Esophagus squamous epithelium (tissue), 5 donors: ENCODE results near the gene SEMA6B. TPM values are rescaled to one million over a fixed set of nuclear protein-coding genes. Genes with fewer than 3 reads are reported as not detected.

Experiments
- DNase-seq: peaks from one replicate; lab custom pipeline; 2025; lab: John Stamatoyannopoulos, UW
- H3K27ac ChIP-seq, 4 donors: fragments of 200-600 bp; sonication (generic); one replicate each; pipeline ENCODE4 v1.5.1; 2016 to 2019; ENCODE audit warnings: mild to moderate bottlenecking in 1 of 4
- H3K27me3 ChIP-seq, 4 donors: fragments of 200-600 bp; sonication (generic); 1 replicate in 3 of 4; 2 replicates in 1 of 4; pipeline versions ENCODE4 v1.5.1 to v1.6.0; 2017 to 2021; ENCODE audit warnings: antibody characterized with exemption in 1 of 4
- H3K36me3 ChIP-seq, 3 donors: fragments of 200-600 bp; sonication (generic); one replicate each; pipeline ENCODE4 v1.5.1; 2016 to 2019
- H3K4me1 ChIP-seq, 3 donors: fragments of 200-600 bp; sonication (generic); one replicate each; pipeline ENCODE4 v1.5.1; 2017 to 2019
- H3K4me3 ChIP-seq, 4 donors: fragments of 200-600 bp; sonication (generic); 1 replicate in 3 of 4; 2 replicates in 1 of 4; pipeline ENCODE4 v1.5.1; 2016 to 2019; ENCODE audit warnings: mild to moderate bottlenecking in 2 of 4, moderate library complexity in 1 of 4
- H3K9me3 ChIP-seq, 3 donors: fragments of 200-600 bp; sonication (generic); one replicate each; pipeline ENCODE4 v1.5.1; 2016 to 2019
- POLR2A ChIP-seq, 4 donors: fragments of 450-650 bp; IDR thresholded peaks; one replicate each; pipeline ENCODE4 v1.6.1; 2017; ENCODE audit warnings: antibody characterized with exemption in 4 of 4, mild to moderate bottlenecking in 4 of 4, moderate library complexity in 3 of 4
- WGBS, 2 donors: methylation state at CpG; one replicate each; pipeline ENCODE4 v1.1.5; 2018; 5-methylcytosine and 5-hydroxymethylcytosine counted together
- intact Hi-C: fragments of 100-400 bp; cut with DNase I; formaldehyde crosslinking; loops from one replicate; pipeline ENCODE4 v1.15.0; 2022
- total RNA-seq, 4 donors: library from RNA; depleted of rRNA; stranded (reverse); fragments of >200 nt; gene quantifications; one replicate each; pipeline ENCODE4 v1.1.0, GENCODE V29; 2016
- TF ChIP-seq, protein P1 (sequence below), 6 experiments: fragments of 450-650 bp in 4 of 6; fragments of 200-600 bp in 2 of 6; sonication (generic) in 2 of 6; IDR thresholded peaks; one replicate each; pipeline ENCODE4 v1.5.1; 2016 to 2019; ENCODE audit warnings: antibody characterized with exemption in 6 of 6, mild to moderate bottlenecking in 4 of 6, moderate library complexity in 4 of 6
- donor health status: DM: yes; HTN: yes; CAD: no.

The SEMA6B gene
- total RNA-seq, 4 donors from 2014 or later = 0.61 to 4.3 (median 1.8) TPM

DNA sequence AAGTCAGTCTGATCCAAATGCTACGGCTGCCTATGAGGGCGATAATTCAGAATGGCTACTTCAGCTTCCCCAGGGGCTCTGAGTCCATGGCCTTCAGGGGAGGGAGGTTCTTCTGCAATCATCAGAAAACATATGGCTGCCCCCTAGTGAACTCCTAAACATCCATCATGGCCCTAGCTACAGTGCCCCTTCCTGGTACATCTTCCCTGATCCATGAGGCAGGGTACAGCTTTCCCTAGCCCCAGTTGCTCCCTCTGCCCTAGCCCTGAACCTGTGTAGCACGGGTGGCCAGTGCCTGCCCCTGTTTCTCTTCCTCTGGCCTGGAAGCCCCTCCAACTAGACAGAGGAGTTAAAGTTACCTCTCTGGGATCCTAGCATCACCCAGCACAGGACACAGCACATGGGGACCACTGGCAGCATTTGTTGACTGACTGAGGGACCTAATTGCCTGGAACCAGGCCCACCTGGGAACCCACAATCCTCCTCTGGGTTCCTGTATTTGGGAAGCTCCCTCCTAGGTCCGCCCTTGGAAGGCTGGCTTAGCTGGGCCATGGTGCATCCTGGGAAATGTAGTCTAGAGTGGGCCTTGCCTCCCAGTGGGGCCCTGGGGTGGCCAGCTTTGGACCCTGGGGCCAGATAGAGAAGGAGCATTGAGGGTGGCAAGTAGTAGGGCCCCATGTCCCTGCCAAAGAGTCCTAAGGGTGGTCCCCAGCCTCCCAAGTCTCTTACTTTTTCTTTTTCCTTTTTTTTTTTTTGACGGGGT is 17.7 kb upstream of the SEMA6B start:
- no peak for DNase-seq
- TF ChIP-seq, protein P1, sequence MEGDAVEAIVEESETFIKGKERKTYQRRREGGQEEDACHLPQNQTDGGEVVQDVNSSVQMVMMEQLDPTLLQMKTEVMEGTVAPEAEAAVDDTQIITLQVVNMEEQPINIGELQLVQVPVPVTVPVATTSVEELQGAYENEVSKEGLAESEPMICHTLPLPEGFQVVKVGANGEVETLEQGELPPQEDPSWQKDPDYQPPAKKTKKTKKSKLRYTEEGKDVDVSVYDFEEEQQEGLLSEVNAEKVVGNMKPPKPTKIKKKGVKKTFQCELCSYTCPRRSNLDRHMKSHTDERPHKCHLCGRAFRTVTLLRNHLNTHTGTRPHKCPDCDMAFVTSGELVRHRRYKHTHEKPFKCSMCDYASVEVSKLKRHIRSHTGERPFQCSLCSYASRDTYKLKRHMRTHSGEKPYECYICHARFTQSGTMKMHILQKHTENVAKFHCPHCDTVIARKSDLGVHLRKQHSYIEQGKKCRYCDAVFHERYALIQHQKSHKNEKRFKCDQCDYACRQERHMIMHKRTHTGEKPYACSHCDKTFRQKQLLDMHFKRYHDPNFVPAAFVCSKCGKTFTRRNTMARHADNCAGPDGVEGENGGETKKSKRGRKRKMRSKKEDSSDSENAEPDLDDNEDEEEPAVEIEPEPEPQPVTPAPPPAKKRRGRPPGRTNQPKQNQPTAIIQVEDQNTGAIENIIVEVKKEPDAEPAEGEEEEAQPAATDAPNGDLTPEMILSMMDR (IDR thresholded peaks at IDR 0.05) = no peak
- TF ChIP-seq POLR2A (IDR thresholded peaks at IDR 0.05) = no peak
- peaks cover 5 to 38% (median 6%) of the 10 kb centered on the region in 3 donors for H3K4me1 ChIP-seq
- intact Hi-C loops = loop anchor here (5.0 kb wide), 1 partner anchor 55 kb away; no protein-coding TSS in a partner anchor
- H3K4me3 ChIP-seq = no peak overlapping the region
- H3K9me3 ChIP-seq = no peaks in the 10 kb centered on the region
- H3K27me3 ChIP-seq = peaks cover 3 to 89% (median 18%) of the 10 kb centered on the region in 4 donors
- H3K27ac ChIP-seq = peak overlapping the region in 1 of 4 donors; percentile 21
- WGBS, 2 donors = 63 to 89% methylated on average over 4 to 5 of the region's 5 CpGs
- no peaks in the 10 kb centered on the region for H3K36me3 ChIP-seq

DNA sequence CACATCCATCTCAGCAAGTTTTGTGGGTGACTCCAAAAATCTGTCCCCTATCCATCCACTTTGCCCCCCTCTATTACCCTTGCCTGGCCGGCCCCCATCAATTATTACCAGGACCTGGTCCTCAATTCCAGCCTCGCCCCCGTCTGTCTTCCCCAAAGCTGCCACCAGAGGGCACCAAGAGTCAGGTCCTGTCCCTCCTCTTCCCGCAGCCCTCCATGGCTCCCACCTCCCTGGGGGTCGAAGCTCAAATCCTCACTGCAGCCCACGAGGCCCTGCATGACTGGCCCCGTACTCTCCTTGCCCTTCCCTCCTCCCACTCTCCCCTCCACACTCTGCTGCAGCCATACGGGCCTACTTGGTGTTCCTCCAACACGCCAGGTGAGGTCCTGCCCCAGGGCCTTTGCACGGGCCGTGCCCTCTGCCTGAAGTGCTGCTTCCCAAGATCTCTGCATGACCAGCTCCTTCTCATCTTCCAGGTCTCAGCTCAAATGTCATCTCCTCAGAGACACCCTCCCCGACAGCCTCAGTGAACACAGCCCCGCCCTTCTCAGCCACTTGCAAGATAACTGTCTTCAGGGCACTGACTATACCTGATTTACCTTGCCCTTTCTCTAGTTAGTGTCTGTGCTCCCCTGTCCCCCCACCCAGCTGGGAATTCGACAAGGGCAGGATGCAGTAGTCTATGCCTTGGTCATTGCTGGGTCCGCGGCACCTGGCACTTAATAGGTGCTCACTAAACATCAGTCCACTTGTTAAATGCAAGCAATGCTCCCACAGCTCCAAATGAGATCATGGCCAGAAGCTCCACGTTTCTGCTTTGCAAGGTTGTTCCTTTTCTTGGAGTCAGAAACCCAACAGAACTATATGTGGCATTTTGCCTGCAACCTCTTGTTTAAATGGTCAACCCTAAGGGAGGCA is 16.8 kb upstream of the SEMA6B start:
- H3K27ac ChIP-seq = peak overlapping the region in 3 of 4 donors; percentile 58 to 79 (median 77)

DNA sequence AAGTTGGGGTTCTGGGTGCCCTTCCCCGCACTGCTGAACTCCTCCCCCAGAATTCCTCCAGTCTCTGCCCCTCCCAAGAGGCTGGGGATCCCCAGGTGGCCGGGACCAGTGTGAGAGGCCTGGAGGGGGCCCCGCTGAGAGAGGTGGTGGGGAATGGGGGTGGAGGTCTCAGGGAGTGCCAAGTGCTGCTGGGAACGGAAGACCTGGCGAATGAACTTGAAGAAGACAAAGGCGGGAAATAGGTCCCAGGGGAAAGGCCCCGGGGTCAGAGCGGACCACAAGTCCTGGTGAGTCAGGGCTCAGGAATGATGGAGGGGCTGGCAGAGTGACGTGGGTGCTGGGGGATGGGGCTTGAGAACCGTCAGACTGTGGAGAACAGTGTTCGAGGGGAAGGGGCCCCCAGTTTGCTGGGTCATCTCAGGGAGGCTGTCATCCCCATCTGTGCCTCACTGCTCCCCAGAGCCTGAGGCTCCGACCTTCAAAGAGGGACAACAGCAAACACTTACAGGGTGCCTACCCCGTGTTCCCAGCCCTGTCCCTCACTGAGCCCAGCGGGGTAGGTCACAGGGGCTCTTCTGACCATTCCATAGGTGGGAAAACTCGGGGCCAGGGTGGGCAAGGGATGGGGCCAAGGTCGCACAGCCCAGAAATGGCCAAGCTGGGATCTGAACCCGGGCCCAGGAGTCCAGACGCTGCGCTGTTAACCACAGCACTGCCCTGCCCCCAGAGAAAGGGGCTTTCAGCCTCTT is 16.0 kb upstream of the SEMA6B start:
- Histone ChIP-seq H3K4me1 (peaks cover 0 to 24% (median 6%) of the 10 kb centered on the region in 3 donors), H3K9me3 (no peaks in the 10 kb centered on the region), H3K27me3 (peaks cover under 1 to 78% (median 11%) of the 10 kb centered on the region in 4 donors), H3K27ac (peak overlapping the region; percentile 3 to 79 (median 70)), H3K36me3 (no peaks in the 10 kb centered on the region), H3K4me3 (peak overlapping the region in 1 of 4 donors; percentile 4)
- no peak for TF ChIP-seq POLR2A (IDR thresholded peaks at IDR 0.05)
- TF ChIP-seq, protein P1 (IDR thresholded peaks at IDR 0.05) = no peak
- DNase-seq = no peak
- intact Hi-C loops = loop anchor here (5.0 kb wide), 1 partner anchor 57 kb away; no protein-coding TSS in a partner anchor
- 10 to 27% methylated on average over 11 to 15 of the region's 19 CpGs for WGBS, 2 donors

More for the DNA sequence above, 16.8 kb upstream of the SEMA6B start:
- TF ChIP-seq, protein P1 (IDR thresholded peaks at IDR 0.05) = peak; percentile 47 to 74 (median 68)
- no peak for TF ChIP-seq POLR2A (IDR thresholded peaks at IDR 0.05)
- Histone ChIP-seq H3K4me3 (no peak overlapping the region), H3K27me3 (peaks cover 3 to 84% (median 15%) of the 10 kb centered on the region in 4 donors), H3K4me1 (peaks cover 5 to 32% (median 6%) of the 10 kb centered on the region in 3 donors), H3K36me3 (no peaks in the 10 kb centered on the region), H3K9me3 (no peaks in the 10 kb centered on the region)
- intact Hi-C loops = loop anchor here (5.0 kb wide), 1 partner anchor 56 kb away; no protein-coding TSS in a partner anchor
- DNase-seq = no peak
- WGBS, 2 donors = 37 to 41% methylated on average over 14 to 17 of the region's 17 CpGs

DNA sequence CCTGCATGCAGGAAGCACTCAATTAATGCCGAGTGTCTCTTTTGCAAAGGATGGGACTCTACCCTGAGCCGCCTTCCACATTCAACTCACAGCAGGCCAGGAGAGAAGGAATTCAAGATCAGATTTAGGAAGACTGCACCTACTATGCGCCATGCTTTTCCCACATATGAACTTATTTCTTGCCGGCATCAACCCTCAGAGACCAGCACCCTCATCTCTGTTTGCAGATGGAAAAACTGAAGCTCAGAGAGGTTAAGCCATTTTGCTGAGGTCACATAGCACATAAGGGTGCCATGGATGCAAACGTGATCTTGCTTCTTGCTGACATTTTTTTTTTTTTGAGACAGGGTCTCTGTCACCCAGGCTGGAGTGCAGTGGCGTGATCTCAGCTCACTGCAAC is 14.2 kb upstream of the SEMA6B start:
- Histone ChIP-seq H3K36me3 (no peaks in the 10 kb centered on the region), H3K4me1 (peaks cover 0 to 20% (median 6%) of the 10 kb centered on the region in 3 donors), H3K9me3 (no peaks in the 10 kb centered on the region), H3K4me3 (no peak overlapping the region), H3K27ac (no peak overlapping the region), H3K27me3 (peaks cover 0 to 61% (median 2%) of the 10 kb centered on the region in 4 donors)
- no peak for TF ChIP-seq POLR2A (IDR thresholded peaks at IDR 0.05)
- TF ChIP-seq, protein P1 (IDR thresholded peaks at IDR 0.05) = no peak
- WGBS, 2 donors = 65 to 76% methylated on average over 6 of the region's 6 CpGs
- DNase-seq = no peak
- intact Hi-C loops = no loop called here
